Panc1 (cell line): ENCODE measurements around the gene POLR3GL. TPM values are rescaled to one million over a fixed set of nuclear protein-coding genes. Genes with fewer than 3 reads are reported as not detected.

Source experiments
- ATAC-seq: fragments of 200-7000 bp; cut with Tn5 transposase; 2 replicates; pipeline ENCODE4 v1.9.1; 2020; ENCODE audit warnings: mild to moderate bottlenecking, moderate library complexity
- BruUV-seq: library from RNA; stranded (reverse); fragments of 400-500 nt; replicated peaks from 2 replicates; lab custom pipeline; 2021; lab: Mats Ljungman, UMichigan
- CTCF ChIA-PET: fragments of 300-600 bp; sonication (Branson Sonifier 250); formaldehyde crosslinking; loops from one replicate; lab custom pipeline; 2022; ENCODE audit warnings: antibody characterized with exemption; lab: Charles Lee
- POLR2A ChIA-PET: fragments of 300-600 bp; sonication (Branson Sonifier 250); formaldehyde crosslinking; loops from one replicate; lab custom pipeline; 2022; ENCODE audit warnings: antibody characterized with exemption; lab: Charles Lee
- DNase-seq: peaks from one replicate; pipeline ENCODE4 v3.0.0-alpha.2; 2010; ENCODE audit warnings: low read depth, low spot score
- H3K27ac ChIP-seq: 2 replicates; pipeline ENCODE4 v1.5.1; 2011; ENCODE audit warnings: mild to moderate bottlenecking, low read length, inconsistent platforms
- H3K27me3 ChIP-seq: fragments of 200-500 bp; sonication (Bioruptor generic); 2 replicates; pipeline ENCODE4 v1.6.0; 2014; ENCODE audit warnings: low read length, inconsistent platforms; ENCODE audit not compliant: control insufficient read depth, insufficient read depth
- H3K36me3 ChIP-seq: fragments of 200-500 bp; sonication (Bioruptor generic); 2 replicates; pipeline ENCODE4 v1.5.1; 2014; ENCODE audit warnings: inconsistent platforms, mild to moderate bottlenecking, low read length, moderate library complexity; ENCODE audit not compliant: control insufficient read depth, insufficient read depth
- H3K4me1 ChIP-seq: 2 replicates; pipeline ENCODE4 v1.5.1; 2011; ENCODE audit warnings: inconsistent platforms, mild to moderate bottlenecking, low read length, moderate library complexity; ENCODE audit not compliant: control insufficient read depth, insufficient read depth
- H3K4me3 ChIP-seq, 2 experiments: 2 replicates each; pipeline ENCODE4 v1.5.1; 2011 to 2012; ENCODE audit warnings: low read depth in 2 of 2, low read length in 2 of 2, mild to moderate bottlenecking in 2 of 2, inconsistent platforms in 1 of 2, moderate library complexity in 1 of 2
- H3K9me3 ChIP-seq: fragments of 200-500 bp; sonication (Bioruptor generic); 2 replicates; pipeline ENCODE4 v1.5.1; 2014; ENCODE audit warnings: low read depth, mild to moderate bottlenecking, inconsistent platforms, low read length, moderate library complexity; ENCODE audit not compliant: control insufficient read depth, insufficient read depth
- CTCF ChIP-seq: fragments of 450-650 bp; IDR thresholded peaks from 2 replicates; pipeline ENCODE4 v1.5.1; 2017; ENCODE audit warnings: mild to moderate bottlenecking
- POLR2AphosphoS5 ChIP-seq: IDR thresholded peaks from 2 replicates; pipeline ENCODE4 v1.6.1; 2012; ENCODE audit warnings: mild to moderate bottlenecking, low read depth, low read length, moderate library complexity
- SIN3A ChIP-seq: IDR thresholded peaks from 2 replicates; pipeline ENCODE4 v1.6.1; 2012; ENCODE audit warnings: low read depth, mild to moderate bottlenecking, low read length, moderate library complexity, borderline replicate concordance; ENCODE audit not compliant: insufficient read depth
- TCF7L2 ChIP-seq: IDR thresholded peaks from 2 replicates; pipeline ENCODE4 v1.6.1; 2011; ENCODE audit warnings: mild to moderate bottlenecking, low read depth, low read length, inconsistent platforms
- in situ Hi-C: cut with HindIII; loops from 2 replicates; pipeline ENCODE4 v1.10.0; 2016; ENCODE audit warnings: low sequenced_read_pairs, low pct_unique_long_range_greater_than_20kb
- intact Hi-C: fragments of 100-400 bp; cut with micrococcal nuclease; formaldehyde crosslinking; loops from one replicate; pipeline ENCODE4 v1.10.0; 2022; ENCODE audit not compliant: unreplicated experiment
- total RNA-seq: library from RNA; stranded (reverse); gene quantifications from one replicate; pipeline ENCODE4 v1.2.1, GENCODE V29; 2021; ENCODE audit not compliant: unreplicated experiment
- TF ChIP-seq, protein P1 (sequence below), 2 experiments: IDR thresholded peaks; 2 replicates each; pipeline ENCODE4 v1.6.1; 2011 to 2012; ENCODE audit warnings: low read depth in 2 of 2, control low read depth in 1 of 2, low read length in 1 of 2, mild to moderate bottlenecking in 1 of 2, moderate library complexity in 1 of 2; ENCODE audit not compliant: insufficient read depth in 1 of 2

The POLR3GL gene
- total RNA-seq, 1 experiment from 2014 or later: 14.9 TPM

- Histone ChIP-seq H3K36me3 (no peaks in the 10 kb centered on the region), H3K4me3 (no peak overlapping the region), H3K4me1 (no peaks in the 10 kb centered on the region), H3K27ac (no peak overlapping the region), H3K27me3 (peaks cover 2% of the 10 kb centered on the region; the same call in 1 of the 2 replicates), H3K9me3 (no peaks in the 10 kb centered on the region)
- in situ Hi-C loops (no loop called here), intact Hi-C loops (loop anchor here (5.0 kb wide), 3 partner anchors 36 to 166 kb away; partner anchors contain the start of gene NUDT17)
- ATAC-seq (peak; percentile 74; the same call in 1 of the 2 replicates), DNase-seq (peak; percentile 74)
- no TSS peak for BruUV-seq
- TF ChIP-seq TCF7L2 (no peak), SIN3A (no peak), CTCF (peak; percentile 78; the same call in 1 of the 2 replicates)
- CTCF ChIA-PET: interaction anchor here (0.8 to 1.3 kb wide), 5 partner anchors 35 to 168 kb away, joined by 3 to 24 read pairs (median 7); partner anchors contain the start of gene NUDT17
- POLR2A ChIA-PET: no interaction called here
Observed at GRCh38 chr1:146012703-146013558, 48.4 kb downstream of the POLR3GL start.

DNA sequence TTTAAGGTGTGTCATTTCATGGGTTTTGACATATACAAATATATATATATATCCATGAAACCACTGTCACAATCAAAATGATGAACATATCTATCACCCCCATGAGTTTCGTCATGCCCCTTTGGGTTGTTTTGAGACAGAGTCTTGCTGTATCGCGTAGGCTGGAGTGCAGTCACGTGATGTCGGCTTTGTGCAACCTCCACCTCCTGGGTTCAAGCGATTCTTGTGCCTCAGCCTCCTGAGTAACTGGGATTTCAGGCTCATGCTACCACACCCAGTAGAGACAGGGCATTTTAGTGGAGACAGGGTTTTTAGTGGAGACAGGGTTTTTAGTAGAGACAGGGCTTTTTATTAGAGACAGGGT, 49.1 kb downstream of the POLR3GL start:
- ATAC-seq (no peak), DNase-seq (no peak)
- Histone ChIP-seq H3K9me3 (no peaks in the 10 kb centered on the region), H3K4me1 (no peaks in the 10 kb centered on the region), H3K27ac (no peak overlapping the region), H3K27me3 (peaks cover 2% of the 10 kb centered on the region; the same call in 1 of the 2 replicates), H3K36me3 (no peaks in the 10 kb centered on the region), H3K4me3 (no peak overlapping the region)
- in situ Hi-C loops: no loop called here
- BruUV-seq: no TSS peak
- POLR2A ChIA-PET: no interaction called here
- CTCF ChIA-PET: interaction anchor here (0.8 kb wide), 1 partner anchor 168 kb away, joined by 5 read pairs; the partner anchor contains the start of gene NUDT17
- TF ChIP-seq SIN3A (no peak), CTCF (no peak), POLR2AphosphoS5 (no peak), TCF7L2 (no peak)
- TF ChIP-seq, protein P1, sequence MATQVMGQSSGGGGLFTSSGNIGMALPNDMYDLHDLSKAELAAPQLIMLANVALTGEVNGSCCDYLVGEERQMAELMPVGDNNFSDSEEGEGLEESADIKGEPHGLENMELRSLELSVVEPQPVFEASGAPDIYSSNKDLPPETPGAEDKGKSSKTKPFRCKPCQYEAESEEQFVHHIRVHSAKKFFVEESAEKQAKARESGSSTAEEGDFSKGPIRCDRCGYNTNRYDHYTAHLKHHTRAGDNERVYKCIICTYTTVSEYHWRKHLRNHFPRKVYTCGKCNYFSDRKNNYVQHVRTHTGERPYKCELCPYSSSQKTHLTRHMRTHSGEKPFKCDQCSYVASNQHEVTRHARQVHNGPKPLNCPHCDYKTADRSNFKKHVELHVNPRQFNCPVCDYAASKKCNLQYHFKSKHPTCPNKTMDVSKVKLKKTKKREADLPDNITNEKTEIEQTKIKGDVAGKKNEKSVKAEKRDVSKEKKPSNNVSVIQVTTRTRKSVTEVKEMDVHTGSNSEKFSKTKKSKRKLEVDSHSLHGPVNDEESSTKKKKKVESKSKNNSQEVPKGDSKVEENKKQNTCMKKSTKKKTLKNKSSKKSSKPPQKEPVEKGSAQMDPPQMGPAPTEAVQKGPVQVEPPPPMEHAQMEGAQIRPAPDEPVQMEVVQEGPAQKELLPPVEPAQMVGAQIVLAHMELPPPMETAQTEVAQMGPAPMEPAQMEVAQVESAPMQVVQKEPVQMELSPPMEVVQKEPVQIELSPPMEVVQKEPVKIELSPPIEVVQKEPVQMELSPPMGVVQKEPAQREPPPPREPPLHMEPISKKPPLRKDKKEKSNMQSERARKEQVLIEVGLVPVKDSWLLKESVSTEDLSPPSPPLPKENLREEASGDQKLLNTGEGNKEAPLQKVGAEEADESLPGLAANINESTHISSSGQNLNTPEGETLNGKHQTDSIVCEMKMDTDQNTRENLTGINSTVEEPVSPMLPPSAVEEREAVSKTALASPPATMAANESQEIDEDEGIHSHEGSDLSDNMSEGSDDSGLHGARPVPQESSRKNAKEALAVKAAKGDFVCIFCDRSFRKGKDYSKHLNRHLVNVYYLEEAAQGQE (IDR thresholded peaks at IDR 0.05; ENCODE audit: insufficient read depth in 1 of 2, low read depth in 2 of 2, low read length in 1 of 2): no peak
- intact Hi-C loops: loop anchor here (5.0 kb wide), 3 partner anchors 36 to 166 kb away; partner anchors contain the start of gene NUDT17
